ENCODE data around the gene HOXC5.

DNA sequence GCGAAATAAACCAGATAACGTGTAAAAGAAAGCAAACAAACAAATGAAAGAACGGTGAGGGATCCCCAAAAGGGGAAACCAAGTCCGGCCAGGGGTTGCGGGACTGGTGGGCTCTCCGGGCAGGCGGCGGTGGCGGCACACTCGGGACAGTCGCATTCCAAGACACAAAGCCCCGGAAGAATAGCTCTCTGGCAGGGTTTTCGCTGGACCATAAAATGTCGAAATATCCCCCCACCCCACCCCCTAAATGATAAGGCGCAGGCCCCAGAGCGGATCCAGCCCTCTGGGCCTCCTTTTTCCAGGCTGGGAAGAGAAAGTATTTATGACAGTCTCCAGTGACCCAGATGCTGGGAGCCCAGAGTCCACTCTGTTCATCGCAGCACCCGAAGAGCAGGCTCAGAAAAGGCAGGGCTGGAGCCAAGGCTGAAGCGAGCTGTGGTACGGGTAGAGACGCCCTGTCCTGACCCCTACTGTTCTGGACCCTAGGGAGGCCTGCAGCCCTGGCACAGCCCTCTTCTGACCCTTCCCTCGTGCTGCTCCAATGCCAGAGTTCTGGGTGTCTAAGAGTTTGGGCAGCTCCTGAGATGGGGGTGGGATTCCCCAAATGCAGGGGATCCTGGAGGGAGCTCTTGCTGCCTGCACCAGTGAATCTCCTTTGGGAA, 26.2 kb upstream of the HOXC5 start:
- TF ChIP-seq EZH2 (IDR thresholded peaks at IDR 0.05) (no peak), SP1 (IDR thresholded peaks at IDR 0.05; ENCODE audit: low read depth) (no peak), EZH2phosphoT487 (IDR thresholded peaks at IDR 0.05; ENCODE audit: borderline replicate concordance) (no peak), TCF7L2 (IDR thresholded peaks at IDR 0.05; ENCODE audit: borderline replicate concordance, extremely low read depth, insufficient read depth, insufficient read length) (no peak), POLR2A (IDR thresholded peaks at IDR 0.05; ENCODE audit: borderline replicate concordance, extremely low read depth, insufficient read depth, insufficient read length) (no peak), POLR2AphosphoS5 (IDR thresholded peaks at IDR 0.05; ENCODE audit: low read depth, low read length) (no peak), CEBPB (IDR thresholded peaks at IDR 0.05; ENCODE audit: low read depth) (no peak), RAD21 (IDR thresholded peaks at IDR 0.05; ENCODE audit: low read depth) (no peak), JUND (IDR thresholded peaks at IDR 0.05) (no peak)
- TF ChIP-seq, protein P1, sequence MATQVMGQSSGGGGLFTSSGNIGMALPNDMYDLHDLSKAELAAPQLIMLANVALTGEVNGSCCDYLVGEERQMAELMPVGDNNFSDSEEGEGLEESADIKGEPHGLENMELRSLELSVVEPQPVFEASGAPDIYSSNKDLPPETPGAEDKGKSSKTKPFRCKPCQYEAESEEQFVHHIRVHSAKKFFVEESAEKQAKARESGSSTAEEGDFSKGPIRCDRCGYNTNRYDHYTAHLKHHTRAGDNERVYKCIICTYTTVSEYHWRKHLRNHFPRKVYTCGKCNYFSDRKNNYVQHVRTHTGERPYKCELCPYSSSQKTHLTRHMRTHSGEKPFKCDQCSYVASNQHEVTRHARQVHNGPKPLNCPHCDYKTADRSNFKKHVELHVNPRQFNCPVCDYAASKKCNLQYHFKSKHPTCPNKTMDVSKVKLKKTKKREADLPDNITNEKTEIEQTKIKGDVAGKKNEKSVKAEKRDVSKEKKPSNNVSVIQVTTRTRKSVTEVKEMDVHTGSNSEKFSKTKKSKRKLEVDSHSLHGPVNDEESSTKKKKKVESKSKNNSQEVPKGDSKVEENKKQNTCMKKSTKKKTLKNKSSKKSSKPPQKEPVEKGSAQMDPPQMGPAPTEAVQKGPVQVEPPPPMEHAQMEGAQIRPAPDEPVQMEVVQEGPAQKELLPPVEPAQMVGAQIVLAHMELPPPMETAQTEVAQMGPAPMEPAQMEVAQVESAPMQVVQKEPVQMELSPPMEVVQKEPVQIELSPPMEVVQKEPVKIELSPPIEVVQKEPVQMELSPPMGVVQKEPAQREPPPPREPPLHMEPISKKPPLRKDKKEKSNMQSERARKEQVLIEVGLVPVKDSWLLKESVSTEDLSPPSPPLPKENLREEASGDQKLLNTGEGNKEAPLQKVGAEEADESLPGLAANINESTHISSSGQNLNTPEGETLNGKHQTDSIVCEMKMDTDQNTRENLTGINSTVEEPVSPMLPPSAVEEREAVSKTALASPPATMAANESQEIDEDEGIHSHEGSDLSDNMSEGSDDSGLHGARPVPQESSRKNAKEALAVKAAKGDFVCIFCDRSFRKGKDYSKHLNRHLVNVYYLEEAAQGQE (IDR thresholded peaks at IDR 0.05; ENCODE audit: low read depth): no peak
- TF ChIP-seq, protein P2, sequence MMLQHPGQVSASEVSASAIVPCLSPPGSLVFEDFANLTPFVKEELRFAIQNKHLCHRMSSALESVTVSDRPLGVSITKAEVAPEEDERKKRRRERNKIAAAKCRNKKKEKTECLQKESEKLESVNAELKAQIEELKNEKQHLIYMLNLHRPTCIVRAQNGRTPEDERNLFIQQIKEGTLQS (IDR thresholded peaks at IDR 0.05): no peak
- TF ChIP-seq, protein P3, sequence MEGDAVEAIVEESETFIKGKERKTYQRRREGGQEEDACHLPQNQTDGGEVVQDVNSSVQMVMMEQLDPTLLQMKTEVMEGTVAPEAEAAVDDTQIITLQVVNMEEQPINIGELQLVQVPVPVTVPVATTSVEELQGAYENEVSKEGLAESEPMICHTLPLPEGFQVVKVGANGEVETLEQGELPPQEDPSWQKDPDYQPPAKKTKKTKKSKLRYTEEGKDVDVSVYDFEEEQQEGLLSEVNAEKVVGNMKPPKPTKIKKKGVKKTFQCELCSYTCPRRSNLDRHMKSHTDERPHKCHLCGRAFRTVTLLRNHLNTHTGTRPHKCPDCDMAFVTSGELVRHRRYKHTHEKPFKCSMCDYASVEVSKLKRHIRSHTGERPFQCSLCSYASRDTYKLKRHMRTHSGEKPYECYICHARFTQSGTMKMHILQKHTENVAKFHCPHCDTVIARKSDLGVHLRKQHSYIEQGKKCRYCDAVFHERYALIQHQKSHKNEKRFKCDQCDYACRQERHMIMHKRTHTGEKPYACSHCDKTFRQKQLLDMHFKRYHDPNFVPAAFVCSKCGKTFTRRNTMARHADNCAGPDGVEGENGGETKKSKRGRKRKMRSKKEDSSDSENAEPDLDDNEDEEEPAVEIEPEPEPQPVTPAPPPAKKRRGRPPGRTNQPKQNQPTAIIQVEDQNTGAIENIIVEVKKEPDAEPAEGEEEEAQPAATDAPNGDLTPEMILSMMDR (IDR thresholded peaks at IDR 0.05 in 2 of 3, conservative IDR thresholded peaks at IDR 0.05 in 1 of 3; ENCODE audit: borderline replicate concordance in 1 of 3, insufficient read depth in 1 of 3, low read depth in 2 of 3, low read length in 2 of 3): no peak
- TF ChIP-seq, protein P4, sequence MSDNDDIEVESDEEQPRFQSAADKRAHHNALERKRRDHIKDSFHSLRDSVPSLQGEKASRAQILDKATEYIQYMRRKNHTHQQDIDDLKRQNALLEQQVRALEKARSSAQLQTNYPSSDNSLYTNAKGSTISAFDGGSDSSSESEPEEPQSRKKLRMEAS (IDR thresholded peaks at IDR 0.05): no peak

Data from HCT116 (cell line).